Measurements from ENCODE around the gene AMBP.
"Not testable (repeated sequence)": the region's sequence is repeated elsewhere in the genome, so short reads cannot be mapped to it uniquely, and the experiment has no call there.

AMBP gene

DNA sequence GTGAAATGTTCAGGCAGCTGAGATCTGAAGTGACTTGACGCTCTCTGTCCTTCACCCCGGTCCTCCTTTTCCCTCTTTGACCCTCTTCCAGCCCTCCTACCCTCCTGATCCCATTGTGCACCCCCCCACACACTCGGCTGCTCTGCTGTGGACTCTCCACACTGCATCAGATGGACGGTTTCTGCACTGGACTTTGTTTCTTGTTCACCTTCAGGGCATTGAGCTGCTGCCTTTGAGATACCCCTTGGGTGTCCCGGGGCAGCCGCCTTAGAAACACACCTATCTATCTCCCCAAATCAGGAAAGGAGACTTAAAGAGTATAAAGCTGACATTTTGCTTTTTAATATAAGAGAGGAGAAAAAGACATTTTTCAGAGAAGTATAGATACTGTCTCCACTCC lies 27.5 kb downstream of the AMBP start:
- DNase-seq, result no peak

GRCh38 chr9:114050226-114050568 lies 27.9 kb downstream of the AMBP start:
- no peak for DNase-seq

DNA sequence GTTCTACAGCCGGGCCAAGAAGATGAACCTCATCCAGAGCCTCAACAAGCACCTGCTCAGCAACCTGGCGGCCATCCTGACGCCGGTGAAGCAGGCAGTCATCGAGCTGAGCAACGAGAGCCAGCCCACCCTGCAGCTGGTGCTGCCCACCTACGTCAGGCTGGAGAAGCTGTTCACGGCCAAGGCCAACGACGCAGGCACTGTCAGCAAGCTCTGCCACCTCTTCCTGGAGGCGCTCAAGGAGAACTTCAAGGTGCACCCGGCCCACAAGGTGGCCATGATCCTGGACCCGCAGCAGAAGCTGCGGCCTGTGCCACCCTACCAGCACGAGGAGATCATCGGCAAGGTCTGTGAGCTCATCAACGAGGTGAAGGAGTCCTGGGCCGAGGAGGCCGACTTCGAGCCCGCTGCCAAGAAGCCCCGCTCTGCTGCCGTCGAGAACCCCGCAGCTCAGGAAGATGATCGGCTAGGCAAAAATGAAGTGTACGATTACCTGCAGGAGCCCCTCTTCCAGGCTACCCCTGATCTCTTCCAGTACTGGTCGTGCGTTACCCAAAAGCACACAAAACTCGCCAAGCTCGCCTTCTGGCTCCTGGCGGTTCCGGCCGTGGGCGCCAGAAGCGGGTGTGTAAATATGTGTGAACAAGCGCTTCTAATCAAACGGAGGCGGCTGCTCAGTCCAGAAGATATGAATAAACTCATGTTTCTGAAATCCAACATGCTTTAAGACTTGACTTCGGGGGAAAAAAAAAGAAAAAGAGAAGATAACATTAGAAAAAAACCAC lies 28.5 kb downstream of the AMBP start:
- no peak for DNase-seq

- DNase-seq, result no peak
Measured at GRCh38 chr9:114048533-114049415, 29.3 kb downstream of the AMBP start.

DNA sequence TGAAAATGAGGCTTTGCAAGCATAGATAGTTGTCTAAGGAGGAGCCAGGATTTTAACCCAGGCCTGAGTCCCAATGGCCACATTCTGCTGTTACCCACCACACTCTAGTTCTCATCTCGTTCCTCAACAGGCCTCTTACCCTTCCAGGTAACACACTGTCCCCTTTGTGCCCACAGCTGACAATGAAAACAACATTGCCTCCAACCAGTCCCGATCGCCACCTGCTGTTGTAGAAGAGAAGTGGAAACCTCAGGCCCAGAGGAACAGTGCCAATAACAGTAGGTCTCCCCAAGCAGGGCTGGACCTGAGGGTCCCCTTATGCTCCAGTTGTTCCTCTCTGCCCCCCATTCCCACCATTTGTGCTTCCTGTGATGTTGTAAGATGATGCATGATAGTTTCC lies 30.4 kb downstream of the AMBP start:
- DNase-seq, result no peak

- DNase-seq, result no peak
Measured at GRCh38 chr9:114046875-114047274, 31.2 kb downstream of the AMBP start.

DNA sequence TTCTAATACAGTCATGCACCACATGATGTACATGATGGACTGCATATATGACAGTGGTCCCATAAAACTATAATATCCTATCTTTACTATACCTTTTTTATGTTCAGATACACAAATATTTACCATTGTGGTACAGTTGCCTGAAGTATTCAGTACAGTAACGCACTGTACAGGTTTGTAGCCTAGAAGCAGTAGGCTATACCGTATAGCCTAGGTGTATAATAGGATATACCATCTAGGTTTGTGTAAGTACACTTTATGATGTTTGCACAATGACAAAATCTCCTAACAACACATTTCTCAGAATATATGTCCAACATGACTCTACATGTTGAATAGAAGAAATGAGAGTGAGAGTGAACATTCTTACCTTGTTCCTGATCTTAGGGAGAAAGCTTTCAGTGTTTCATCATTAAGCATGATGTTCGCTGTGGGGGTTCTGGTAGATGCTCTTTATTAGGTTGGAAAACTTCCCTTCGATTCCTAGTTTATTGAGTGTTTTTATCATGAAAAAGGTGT lies 31.8 kb downstream of the AMBP start:
- no peak for DNase-seq

GRCh38 chr9:114043660-114044059 lies 34.4 kb downstream of the AMBP start:
- DNase-seq, result not testable (repeated sequence)

- DNase-seq, result no peak
Measured at GRCh38 chr9:114039484-114039883, 38.6 kb downstream of the AMBP start.

- no peak for DNase-seq
Measured at GRCh38 chr9:114038724-114039313, 39.3 kb downstream of the AMBP start.

DNA sequence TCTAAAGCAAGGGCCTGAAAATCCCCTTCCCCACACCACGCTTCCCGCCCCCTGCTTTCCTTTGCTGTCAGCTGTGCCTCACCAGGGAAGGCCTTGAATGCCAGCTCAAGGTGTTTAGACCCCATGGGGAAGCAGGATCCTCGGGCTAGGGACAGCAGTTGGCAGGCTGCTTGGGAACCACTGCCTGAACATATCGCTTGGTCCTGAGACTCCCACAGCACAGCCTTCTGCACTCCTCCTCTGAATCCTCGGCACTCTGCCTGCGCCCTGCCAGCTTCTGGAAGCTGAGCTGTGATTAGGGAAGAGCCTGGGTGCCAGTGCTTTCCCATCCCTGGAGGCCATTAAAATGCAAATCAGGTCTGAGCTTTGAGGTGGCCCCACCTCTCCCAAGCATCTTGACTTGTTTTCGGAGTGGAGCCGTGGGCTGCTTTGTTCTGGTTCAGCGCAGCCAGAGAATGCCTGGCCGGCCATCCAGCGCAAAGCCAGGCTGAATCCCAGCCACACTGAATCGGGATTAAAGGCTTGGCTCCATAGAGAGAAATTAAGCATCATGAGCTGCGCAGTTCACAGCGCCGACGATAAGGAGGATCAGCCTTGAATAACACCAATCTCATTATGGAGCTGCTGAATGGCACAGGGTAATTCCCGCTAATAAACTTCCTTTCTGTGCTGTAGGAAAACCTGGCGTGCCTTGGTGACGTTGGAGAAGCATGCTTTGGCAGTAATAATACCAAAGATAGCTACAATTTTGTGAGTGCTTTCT lies 40.0 kb downstream of the AMBP start:
- DNase-seq, result peak; percentile 56

DNA sequence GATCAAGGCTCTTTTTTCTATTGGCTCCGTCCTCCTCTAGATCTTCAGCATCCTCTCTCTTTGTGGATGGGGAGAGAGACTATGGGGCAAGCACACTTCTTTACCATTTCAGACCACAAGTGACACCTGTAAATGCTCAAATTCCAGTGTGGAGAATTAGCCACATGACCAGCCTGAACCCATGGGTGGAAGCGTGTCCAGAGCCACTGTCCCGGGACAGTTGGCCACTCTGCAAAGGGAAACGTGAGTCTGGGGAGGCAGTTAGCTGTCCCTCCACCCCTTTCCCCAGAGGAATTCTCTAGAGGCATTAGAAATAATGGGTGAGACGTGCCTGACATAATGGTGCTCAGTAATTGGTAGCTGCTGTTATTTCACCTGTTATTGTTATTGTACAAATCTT lies 40.9 kb downstream of the AMBP start:
- no peak for DNase-seq

DNA sequence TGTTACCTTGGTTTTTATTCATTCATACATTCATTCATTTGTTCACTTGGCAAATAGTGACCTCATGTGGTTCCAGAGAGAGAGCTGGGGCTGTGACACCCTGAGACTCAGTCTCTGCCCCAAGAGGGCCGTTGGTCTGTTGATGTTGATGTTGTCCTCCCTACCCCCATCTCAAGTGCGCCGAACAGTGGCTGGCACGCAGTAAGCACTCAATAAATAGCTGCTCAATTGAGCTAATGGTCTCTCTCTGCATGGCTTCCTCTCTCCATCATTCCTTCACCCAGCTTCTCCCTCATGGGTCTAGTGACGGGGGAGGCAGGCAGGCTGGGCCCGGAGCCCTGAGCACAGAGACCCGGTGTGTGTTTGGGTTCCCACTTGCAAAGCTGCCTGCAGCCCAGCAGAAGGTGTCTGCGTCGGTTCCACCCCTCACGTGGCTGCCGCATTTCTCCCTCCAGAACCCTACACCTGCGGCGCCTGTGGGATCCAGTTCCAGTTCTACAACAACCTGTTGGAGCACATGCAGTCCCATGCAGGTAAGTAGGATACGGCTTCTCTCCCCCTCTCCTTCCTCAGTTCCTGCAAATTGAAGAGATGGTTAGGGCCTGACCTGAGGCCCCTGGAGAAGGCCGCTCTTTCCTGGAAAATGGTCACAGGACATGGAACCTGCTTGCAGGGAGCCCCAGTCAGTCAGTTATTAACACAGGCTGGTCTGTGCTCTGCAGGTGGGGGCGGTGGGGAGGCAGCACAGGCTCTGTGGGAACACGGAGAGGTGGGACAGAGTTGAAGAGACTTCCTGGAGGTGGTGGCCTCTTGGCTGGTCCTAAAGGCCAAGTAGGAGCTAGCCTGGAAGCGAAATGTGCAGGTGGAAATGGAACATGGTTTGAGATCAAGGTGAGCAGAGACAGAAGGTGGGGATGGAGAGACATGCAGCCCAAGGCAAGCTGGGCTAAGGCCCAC lies 42.0 kb downstream of the AMBP start:
- DNase-seq, result no peak

DNA sequence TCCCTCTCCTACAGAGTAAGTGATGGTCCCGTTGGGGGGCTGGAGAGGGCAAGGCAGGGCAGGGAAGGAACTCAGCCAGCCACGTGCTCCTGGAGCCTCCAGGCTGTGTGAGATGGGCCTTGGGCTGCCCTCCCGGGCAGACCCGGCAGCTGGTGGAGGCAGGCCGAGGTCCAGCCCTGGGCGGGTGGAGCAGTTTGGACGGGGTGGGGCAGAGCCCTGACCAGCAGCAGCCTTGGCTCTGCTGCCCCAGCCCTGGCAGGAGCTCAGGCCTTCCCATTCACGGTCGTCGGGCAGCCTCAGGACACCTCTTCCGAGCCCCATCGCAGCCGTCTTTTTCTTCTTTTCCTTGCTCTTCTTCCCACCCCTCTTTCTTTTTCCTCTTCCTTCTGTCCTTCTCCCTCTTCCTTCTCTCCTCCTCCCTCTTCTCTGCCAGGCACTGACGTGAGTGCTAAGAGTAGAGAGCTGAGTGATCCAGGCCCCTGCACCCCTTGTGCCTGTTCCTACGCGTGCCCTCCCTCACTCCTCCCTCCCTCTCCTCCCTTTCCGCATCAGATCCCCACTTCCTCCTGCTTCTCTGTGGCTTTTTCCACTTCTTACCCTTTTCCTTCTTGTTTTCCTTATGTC lies 42.8 kb downstream of the AMBP start:
- DNase-seq, result no peak

DNA sequence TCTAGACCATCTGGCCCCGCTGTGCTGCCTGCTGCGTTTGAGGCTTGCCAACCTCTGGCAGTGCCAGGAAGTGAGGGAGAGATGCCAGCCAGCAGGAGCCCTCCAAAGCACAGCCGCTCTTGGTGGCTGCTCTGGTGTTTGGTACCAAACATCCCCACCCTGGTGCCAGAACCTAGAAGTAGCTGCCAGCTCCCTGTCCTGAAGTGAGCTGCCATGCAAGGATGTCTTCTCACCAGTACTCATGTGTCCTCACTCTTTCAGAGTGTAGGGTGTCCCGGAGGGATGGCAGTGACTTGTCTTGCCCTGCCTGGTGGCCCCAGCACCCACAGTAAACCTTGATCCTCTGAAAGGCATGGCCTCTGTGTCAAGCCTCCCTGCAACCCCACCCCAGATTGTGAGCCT lies 43.4 kb downstream of the AMBP start:
- DNase-seq, result no peak

GRCh38 chr9:114034196-114034595 lies 43.9 kb downstream of the AMBP start:
- DNase-seq, result no peak

GRCh38 chr9:114033397-114034103 lies 44.5 kb downstream of the AMBP start:
- DNase-seq, result no peak

DNA sequence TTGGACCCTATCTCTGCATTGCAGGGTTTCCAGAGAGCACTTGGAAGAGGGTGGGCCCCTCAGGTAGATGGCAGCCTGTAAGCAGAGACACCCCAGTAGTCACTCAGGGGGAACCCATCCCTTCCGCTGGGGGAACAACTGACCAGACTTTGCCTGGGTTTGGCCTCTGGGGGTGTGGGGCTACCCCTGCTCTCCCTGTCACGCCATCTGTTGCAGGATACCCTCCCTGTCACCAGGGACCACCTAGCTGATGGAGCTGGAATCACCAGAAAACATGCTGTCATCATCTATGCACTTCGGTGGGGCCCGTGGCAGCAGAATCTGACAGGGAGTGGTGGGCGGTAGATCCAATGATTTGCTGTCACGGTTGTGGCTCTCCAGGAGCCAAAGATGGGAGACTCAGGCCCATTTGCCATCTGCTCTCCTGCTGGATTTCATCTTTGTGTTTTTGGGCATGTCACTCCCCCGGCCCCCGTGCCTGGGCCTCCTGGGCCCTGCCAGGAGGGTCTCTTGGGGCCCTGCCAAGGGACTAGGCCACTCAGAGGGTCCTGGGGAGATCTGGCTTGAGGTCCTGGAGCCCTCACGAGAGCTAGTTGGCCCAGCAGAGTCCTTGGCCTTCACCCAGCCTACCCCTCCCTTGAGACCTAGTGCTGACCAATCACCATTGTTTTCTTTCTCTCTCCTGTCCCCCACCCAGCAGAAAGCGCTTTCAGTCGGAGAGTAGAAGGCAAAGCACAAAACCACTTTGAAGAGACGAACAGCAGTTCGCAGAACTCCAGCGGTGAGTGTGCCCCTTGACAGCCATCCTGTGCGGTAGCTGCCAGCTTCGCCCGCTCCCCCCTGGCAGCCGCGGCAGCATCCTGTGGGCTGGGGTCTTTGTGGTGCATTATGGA lies 45.9 kb downstream of the AMBP start:
- no peak for DNase-seq

All from right kidney (tissue), 1 donor.